GM21528 (cell line): ENCODE results near the gene BTG1.

Experiments
- ATAC-seq: cut with Tn5 transposase; IDR thresholded peaks from one replicate; pipeline ENCODE4 v1.9.1; 2021; ENCODE audit warnings: mild to moderate bottlenecking, moderate library complexity; ENCODE audit not compliant: unreplicated experiment, low FRiP score

Gene BTG1

GRCh38 chr12:92145731-92146496 lies at the start of gene BTG1:
Gene BTG1 (minus strand): TSS chr12:92145846. CDS start chr12:92145535, 311 bp downstream.
- peak; percentile 80 for ATAC-seq

- ATAC-seq: no peak
These were observed 48.9 kb upstream of the BTG1 start for GRCh38 chr12:92194561-92194960.

- no peak for ATAC-seq
These were observed 48.2 kb upstream of the BTG1 start for GRCh38 chr12:92193846-92194245.

DNA sequence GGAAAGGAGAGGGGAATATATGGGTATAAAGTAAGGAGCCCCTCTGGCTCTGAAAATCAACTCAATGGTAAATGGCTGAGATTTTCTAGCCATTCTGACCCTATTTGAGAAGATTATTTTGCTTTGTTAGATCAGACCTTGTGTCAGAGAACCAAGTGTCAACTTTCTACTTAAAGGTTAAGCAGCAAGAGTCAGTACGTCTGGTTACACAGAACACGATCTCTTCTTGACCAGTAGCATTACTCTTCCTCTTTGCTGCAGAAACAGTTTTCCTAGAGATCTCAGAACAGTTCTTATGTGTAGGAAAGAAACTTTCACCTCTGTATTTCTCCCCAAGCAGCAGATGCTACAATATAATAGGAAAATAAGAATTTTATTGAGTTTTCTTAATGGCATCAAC lies 47.4 kb upstream of the BTG1 start:
- ATAC-seq: no peak

GRCh38 chr12:92192360-92192759 lies 46.7 kb upstream of the BTG1 start:
- no peak for ATAC-seq

GRCh38 chr12:92191061-92191460 lies 45.4 kb upstream of the BTG1 start:
- no peak for ATAC-seq

GRCh38 chr12:92188517-92189188 lies 43.0 kb upstream of the BTG1 start:
- no peak for ATAC-seq

DNA sequence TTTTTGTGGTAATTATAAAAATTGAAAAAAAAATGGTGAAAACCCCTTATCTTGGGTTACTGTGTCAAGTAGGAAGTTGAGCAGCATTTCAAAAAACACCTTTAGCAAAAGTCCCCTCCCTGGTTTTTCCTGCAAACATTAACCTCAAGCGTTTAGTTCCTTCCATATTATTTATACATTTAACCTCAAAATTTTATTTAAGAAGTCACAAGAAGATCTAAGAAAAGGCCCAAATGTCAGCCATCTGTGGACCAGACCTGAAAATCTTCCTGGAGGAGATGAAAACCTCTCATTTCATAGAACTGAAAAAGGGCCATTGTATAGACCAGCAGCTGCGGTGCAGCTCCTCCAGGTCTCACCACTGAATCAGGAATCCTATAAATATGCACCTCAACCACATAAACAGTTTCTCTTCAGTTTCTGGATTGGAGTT lies 40.4 kb upstream of the BTG1 start:
- no peak for ATAC-seq

DNA sequence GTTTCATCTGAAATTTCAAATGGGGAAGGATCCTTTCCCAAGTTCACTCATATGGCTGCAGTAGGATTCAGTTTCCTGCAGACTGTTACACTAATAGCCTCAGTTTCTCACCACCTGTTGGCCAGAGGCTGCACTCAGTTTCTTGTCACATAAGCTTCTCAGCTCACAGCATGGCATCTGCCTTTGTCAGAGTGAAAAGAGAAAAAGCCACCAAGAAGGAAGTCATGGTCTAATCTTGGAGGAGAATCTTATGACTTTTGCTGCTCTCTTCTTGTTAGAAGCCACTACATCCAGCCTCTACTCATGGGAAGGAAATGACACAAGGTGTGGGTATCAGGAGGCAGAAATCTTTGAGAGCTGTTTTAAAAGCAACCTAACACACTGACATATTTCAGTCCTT lies 39.4 kb upstream of the BTG1 start:
- peak; percentile 76 for ATAC-seq

GRCh38 chr12:92183575-92183974 lies 37.9 kb upstream of the BTG1 start:
- ATAC-seq: no peak

DNA sequence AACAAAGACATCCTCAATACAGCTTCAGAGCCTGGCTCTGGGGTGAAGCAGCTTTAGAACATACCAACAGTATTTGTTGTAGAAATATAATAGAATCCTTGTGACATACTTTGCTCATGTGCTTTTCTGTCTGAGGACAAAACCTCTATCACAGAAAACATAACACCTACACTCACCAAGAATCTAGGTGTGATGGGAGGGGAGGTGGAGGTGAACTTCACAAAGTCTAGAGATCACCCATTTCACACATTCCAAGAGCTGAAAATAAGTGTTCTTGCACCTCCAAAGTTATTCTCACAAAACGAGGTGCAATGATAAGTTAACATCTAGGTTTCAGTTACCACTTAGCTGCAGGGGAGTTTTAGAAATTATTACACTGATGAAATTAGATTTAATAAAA lies 32.7 kb upstream of the BTG1 start:
- ATAC-seq: no peak

GRCh38 chr12:92176646-92177045 lies 31.0 kb upstream of the BTG1 start:
- no peak for ATAC-seq

DNA sequence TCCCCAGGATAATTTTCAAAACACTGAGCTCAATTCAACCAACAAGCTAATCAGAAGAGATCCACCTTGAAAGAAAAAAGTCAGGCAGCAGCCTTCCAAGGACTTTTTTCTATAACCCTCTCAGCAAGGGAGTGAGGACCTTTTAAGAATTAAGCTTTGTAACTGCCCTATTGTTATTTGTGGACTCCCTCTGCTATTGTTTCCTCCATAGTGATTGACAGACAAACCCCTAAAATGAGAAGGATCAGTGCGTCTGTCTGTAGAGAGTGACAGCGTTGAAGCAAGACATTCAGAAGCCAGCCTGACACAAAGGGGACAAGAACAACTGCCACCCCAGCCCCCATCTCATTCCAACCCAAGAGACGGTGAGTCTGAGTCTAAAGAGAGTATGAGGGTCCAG lies 30.3 kb upstream of the BTG1 start:
- no peak for ATAC-seq

DNA sequence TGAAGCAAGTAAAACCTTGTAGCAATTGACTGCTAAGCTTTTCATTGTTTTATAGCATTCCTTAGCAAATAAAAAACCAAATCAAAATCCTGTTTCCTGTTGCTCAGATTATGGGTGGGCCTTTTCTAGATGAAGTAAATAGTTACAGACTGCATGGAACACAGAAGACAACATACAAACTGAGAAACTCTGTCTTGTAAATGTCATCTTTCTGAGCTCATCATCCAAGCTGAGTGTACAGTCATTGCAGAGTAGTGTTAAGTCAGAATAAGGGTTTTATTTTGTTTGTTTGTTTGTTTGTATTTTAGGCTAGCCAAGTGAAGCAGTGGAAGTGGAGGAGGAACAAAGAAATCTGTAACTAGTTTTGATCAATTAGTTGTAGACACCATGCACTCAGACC lies 24.4 kb upstream of the BTG1 start:
- ATAC-seq: no peak

- no peak for ATAC-seq
These were observed 21.4 kb upstream of the BTG1 start for GRCh38 chr12:92167075-92167474.

DNA sequence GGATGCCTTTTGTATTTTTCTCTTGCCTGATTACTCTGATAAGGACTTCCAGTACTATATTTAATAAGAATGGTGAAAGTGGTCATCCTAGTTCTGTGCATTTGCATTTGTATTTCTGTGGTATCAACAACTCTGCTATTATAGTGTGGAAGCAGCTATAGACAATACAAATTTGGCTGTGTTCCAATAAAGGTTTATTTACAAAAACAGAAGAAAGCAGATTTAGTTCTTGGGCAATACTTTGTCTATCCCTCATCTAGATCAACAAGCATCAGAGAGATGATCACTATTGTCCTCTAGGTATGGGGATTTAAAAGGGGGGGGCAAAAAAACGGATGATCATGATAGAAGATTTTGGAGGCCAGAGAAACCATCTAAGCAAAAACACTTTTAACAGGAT lies 19.1 kb upstream of the BTG1 start:
- no peak for ATAC-seq

DNA sequence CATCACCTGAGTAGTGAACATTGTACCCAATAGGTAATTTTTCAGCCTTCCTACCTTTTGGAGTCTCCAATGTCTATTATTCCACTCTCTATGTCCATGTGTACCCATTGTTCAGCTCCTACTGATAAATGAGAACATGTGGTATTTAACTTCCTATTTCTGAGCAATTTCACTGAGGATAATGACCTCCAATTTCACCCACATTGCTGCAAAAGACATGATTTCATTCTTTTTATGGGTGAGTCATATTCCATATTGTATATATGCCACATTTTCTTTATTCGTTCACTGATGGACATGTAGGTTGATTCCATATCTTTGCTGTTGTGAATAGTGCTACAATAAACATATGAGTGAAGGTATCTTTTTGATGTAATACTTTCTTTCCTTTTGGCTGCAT lies 16.4 kb upstream of the BTG1 start:
- no peak for ATAC-seq

- ATAC-seq: peak; percentile 63
These were observed 13.3 kb upstream of the BTG1 start for GRCh38 chr12:92158796-92159439.

DNA sequence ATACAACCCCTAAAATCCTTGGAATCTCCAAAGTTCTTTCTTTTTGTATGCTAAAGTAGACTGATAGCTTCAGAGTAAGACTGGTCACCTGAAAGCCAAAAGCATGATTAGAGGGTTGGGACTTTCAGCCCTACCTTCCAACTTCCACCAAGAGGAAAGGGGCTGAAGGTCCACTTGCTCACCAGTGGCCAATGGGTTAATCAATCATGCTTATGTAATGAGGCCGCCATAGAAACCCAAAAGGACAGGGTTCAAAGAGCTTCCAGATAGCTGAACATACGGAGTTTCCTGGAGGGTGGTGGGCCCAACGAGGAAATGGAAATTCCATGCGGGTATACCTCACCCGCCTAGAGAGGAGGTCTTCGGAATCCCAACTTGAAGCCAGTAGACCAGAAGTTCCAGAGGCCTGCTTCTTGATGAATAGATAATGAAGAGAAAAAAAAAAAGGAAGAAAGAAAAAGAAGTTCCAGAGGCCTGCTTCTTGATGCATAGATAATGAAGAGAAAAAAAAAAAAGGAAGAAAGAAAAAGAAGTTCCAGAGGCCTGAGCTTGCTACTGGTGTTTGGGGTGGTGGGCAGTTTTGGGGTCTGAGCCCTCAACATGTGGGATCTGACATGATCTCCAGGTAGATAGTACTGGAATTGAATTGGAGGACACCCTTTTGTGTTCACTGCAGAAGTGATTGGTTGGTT lies 11.2 kb upstream of the BTG1 start:
- no peak for ATAC-seq

- no peak for ATAC-seq
These were observed 10.5 kb upstream of the BTG1 start for GRCh38 chr12:92156139-92156538.

- no peak for ATAC-seq
These were observed 10.1 kb upstream of the BTG1 start for GRCh38 chr12:92155733-92156132.
